Body of pancreas (tissue), 4 donors: ENCODE results near the gene DLEC1.

Experiments
- CTCF ChIP-seq, 7 experiments: fragments of 450-650 bp in 4 of 7; fragments of 200-600 bp in 3 of 7; sonication (generic) in 3 of 7; IDR thresholded peaks; one replicate each; pipeline ENCODE4 v1.5.1; 2016 to 2019; ENCODE audit warnings: antibody characterized with exemption in 7 of 7
- POLR2A ChIP-seq, 3 donors: fragments of 450-650 bp; IDR thresholded peaks; one replicate each; pipeline ENCODE4 v1.6.1; 2016; ENCODE audit warnings: antibody characterized with exemption in 3 of 3, mild to moderate bottlenecking in 2 of 3

DNA sequence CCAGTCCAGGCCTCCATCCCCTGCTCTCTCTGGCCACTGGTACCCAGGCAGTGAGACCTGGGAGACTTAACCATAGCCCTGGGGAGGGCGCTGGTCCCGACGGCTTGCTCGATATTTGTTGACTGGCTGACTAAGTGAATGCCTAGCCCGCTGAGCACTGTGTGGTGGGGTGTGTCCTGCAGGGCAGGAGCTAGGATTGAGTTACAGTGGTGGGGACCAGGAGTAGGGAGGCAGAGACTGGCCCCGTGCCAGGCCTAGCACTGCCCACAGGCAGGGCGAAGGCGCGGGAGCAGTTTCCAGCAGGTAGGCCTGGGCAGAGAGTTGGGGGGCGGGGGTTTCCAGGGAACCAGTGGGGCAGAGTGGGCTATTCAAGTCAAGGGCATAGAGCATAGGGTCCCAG is 48.5 kb upstream of the DLEC1 start, which contains the start of gene VILL:
- TF ChIP-seq POLR2A (IDR thresholded peaks at IDR 0.05) (no peak), CTCF (IDR thresholded peaks at IDR 0.05) (no peak)
